ENCODE results near the gene PITPNM3.
A peak's percentile ranks its signal among the peaks of the same experiment; 100 is the strongest.

PITPNM3 gene

DNA sequence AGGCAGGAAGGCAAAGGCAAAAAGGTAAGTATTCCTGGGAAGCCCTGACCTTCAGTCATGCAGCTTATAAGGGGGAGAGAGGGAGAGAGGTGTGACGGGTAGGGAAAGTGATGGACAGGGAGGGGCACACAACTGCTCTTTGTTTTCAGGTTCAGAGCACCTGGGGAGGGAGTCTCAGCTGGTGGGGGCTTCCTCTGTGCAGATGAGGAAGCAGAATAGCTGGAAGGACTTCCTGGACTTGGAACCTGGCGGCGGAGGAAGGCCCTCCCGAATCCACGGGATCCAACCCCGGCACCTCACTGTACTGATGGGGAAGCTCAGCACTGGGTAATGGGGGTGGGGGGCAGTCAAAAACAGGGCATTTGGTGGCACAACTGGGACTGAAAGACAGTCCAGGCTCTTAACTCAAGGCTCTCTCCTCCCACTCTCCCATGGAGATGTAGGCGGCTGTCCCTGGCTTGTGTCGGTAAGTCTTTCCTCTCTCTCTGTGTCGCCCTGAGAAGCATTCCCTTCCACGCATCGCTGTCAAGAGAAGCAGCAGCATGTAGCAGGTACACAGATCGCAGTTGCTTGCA lies 11.9 kb upstream of the PITPNM3 start:
- no peak overlapping the region for H3K4me3 Mint-ChIP-seq
- peaks cover 40% of the 10 kb centered on the region for H3K27me3 Mint-ChIP-seq
- H3K27ac Mint-ChIP-seq, result no peak overlapping the region
- no peak for ATAC-seq
- no peaks in the 10 kb centered on the region for H3K4me1 Mint-ChIP-seq
- H3K36me3 Mint-ChIP-seq, result peaks cover 16% of the 10 kb centered on the region
- no peaks in the 10 kb centered on the region for H3K9me3 Mint-ChIP-seq

DNA sequence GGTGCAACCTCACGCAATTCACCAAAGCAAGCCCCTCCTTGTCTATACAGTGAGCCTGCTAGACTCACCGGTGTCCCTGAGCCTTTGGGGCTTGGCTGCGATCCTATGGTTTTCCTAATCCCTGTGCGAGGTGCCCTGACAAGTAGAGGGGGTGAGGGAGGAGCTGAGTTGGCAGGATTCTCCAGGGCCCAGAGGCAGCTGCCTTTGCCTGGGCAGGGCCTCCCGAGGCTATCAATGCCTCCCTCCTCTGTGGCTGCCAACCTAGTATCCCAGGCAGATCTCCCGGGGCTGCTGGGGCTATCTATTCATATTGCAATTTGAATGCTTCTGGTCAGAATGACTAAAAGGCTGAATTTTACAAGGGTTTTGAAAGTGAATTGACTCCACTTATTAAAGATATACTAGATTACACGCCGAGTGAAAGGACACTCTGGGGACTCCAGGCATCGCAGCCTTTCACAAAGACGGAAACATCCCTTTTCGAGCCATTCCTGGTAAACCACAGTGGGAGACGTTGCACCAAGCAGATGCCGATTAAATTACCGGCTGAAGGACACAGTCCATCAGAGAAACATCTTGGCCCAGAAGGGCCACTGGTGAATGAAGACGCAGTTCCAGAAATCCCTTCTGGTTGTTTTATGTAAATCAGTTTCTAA lies 11.3 kb upstream of the PITPNM3 start:
- ATAC-seq, result no peak
- H3K27me3 Mint-ChIP-seq, result peaks cover 46% of the 10 kb centered on the region
- peaks cover 13% of the 10 kb centered on the region for H3K36me3 Mint-ChIP-seq
- H3K4me1 Mint-ChIP-seq, result no peaks in the 10 kb centered on the region
- H3K27ac Mint-ChIP-seq, result no peak overlapping the region
- H3K4me3 Mint-ChIP-seq, result no peak overlapping the region
- no peaks in the 10 kb centered on the region for H3K9me3 Mint-ChIP-seq

DNA sequence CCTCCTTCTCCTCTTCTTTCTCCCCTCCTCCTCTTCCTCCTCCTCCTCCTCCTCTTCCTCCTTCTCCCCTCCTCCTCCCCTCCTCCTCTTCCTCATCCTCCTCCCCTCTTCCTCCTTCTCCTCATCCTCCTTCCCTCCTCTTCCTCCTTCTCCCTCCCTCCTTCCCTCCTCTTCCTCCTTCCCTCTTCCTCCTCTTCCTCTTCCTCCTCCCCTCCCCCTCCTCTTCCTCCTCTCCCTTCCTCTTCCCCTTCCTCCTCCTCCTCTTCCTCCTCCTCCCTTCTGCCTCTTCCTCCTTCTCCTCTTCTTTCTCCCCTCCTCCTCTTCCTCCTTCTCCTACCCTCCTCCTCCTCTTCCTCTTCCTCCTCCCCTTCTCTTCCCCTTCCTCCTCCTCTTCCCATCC lies 5.1 kb upstream of the PITPNM3 start:
- no peak overlapping the region for H3K27ac Mint-ChIP-seq
- peaks cover 90% of the 10 kb centered on the region for H3K27me3 Mint-ChIP-seq
- peaks cover 7% of the 10 kb centered on the region for H3K4me1 Mint-ChIP-seq
- H3K36me3 Mint-ChIP-seq, result peaks cover 11% of the 10 kb centered on the region
- H3K9me3 Mint-ChIP-seq, result peaks cover 4% of the 10 kb centered on the region
- no peak for ATAC-seq
- H3K4me3 Mint-ChIP-seq, result no peak overlapping the region

DNA sequence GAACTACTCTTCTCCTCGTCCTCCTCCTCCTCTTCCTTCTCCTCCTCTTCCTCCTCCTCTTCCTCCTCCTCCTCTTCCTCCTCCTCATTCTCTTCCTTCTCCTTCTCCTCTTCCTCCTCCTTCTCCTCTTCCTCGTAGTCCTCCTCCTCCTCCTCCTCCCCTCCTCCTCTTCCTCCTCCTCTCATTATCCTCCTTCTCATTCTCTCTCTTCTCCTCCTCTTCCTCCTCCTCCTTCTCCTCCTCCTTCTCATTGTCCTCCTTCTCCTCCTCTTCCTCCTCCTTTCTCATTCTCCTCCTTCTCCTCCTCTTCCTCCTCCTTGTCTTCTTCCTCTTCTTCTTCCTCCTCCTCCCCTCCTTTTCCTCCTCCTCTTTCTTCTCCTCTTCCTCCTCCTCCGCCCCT lies 4.1 kb upstream of the PITPNM3 start:
- Mint-ChIP-seq H3K36me3 (peaks cover 11% of the 10 kb centered on the region), H3K4me3 (no peak overlapping the region), H3K27ac (no peak overlapping the region), H3K27me3 (peaks cover 86% of the 10 kb centered on the region), H3K9me3 (peaks cover 4% of the 10 kb centered on the region), H3K4me1 (peaks cover 9% of the 10 kb centered on the region)
- no peak for ATAC-seq

DNA sequence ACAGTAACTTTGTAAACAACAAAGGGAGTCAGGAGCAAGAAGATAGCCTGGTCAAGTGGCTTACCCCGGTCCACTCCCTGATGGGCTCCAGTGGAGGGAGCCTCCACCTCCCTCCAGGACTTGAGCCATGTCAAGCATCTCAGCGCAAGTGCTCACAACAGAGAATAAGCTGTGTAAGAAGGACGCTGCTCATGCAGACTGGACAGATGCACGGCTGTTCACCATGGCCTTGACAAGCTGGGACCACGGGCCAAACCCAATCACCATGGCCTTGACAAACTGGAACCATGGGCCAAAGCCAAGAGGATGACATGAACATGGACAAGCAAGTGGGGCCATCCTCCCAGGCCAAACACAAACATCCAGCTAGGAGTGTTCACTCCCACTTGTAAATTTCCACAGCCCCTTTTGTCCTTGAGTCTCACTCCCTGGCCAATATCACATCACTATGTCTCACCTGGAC lies 3.4 kb upstream of the PITPNM3 start:
- Mint-ChIP-seq H3K4me3 (no peak overlapping the region), H3K4me1 (peaks cover 16% of the 10 kb centered on the region), H3K36me3 (peaks cover 10% of the 10 kb centered on the region), H3K27me3 (peaks cover 89% of the 10 kb centered on the region), H3K9me3 (peaks cover 4% of the 10 kb centered on the region), H3K27ac (no peak overlapping the region)
- no peak for ATAC-seq

DNA sequence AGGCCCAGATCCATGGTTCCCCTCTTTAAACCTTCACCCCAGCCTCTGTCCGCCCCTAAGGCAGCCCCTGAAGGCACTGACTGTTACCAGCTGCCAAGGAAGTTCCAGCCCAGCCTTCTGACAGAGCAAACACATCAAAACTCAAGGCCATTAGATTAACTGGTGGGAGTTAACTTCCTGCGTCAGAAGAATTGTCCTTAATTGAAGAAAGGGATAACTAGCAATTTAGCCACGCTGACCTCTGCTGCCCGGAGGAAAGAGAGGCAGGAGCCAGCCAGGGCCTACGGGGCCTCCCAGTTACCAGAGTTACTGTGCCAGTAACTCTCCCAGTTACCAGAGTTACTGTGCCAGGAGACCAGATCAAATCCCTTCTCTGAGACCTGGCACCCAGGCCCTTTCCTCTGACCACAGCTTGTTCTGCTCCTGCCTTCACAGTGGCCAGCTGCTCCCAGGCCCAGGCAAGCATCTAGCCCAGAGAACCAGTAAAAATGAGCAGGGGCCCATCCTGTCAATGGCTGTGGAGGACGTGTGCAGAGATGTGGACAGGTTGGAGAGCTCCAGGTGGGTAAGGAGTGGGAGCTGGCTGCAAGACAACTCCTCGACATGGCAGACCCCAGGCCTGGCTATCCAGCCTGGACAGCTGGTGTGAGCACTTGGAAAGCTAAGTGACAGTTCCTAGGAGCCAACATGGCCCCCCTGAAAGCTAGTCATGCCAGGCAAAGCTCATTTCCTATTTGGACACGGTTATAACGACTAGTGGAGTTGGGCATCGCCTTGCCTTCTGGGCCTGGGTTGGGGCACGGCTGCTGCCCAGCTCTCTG lies 2.8 kb upstream of the PITPNM3 start:
- Mint-ChIP-seq H3K27me3 (peaks cover 89% of the 10 kb centered on the region), H3K36me3 (peaks cover 3% of the 10 kb centered on the region), H3K4me3 (no peak overlapping the region), H3K4me1 (peaks cover 18% of the 10 kb centered on the region), H3K9me3 (peaks cover 4% of the 10 kb centered on the region), H3K27ac (no peak overlapping the region)
- no peak for ATAC-seq

DNA sequence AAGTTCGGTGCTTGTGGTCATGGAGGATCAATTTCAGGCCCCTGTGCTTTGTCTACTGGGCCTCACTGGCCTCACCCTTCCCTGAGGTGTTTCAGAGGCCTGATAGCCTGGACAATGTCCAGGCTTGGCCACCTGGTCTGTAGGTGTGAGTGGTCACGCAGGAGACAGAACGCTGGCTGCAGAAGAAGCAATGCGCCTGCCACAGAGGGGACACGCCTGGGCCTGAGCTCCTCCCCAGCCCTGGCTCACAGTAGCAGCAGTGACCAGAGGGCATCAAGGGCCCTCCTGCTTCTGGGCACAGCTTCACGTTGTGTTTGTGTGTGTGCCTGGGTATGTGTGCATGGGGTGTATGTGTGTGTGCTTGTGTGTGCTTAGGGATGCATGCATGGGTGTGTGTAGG lies 1.9 kb upstream of the PITPNM3 start:
- Mint-ChIP-seq H3K4me1 (peaks cover 18% of the 10 kb centered on the region), H3K27me3 (peaks cover 89% of the 10 kb centered on the region), H3K4me3 (no peak overlapping the region), H3K36me3 (no peaks in the 10 kb centered on the region), H3K9me3 (peaks cover 4% of the 10 kb centered on the region), H3K27ac (no peak overlapping the region)
- ATAC-seq, result peak; percentile 17

DNA sequence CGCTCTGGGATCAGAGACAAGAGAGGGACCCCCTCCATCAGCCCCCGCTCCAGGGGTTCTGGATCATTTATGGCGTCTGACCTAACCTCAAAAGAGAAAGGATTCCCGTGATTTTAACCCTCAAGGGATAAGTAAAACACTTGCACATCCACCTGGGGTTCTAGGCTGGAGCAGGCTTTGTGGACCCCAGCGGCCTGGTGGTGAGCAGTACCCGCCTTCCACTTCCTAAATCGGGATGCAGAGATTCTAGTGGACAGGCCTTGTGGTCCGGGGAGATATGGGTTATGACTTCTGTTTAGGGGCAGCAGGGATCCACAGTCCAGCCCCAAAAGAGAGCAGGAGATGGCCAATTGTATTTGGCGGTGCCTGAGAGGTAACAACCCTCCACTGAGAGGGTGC lies 684 bp upstream of the PITPNM3 start:
- Mint-ChIP-seq H3K9me3 (peaks cover 4% of the 10 kb centered on the region), H3K27me3 (peaks cover 80% of the 10 kb centered on the region), H3K36me3 (no peaks in the 10 kb centered on the region), H3K4me1 (peaks cover 18% of the 10 kb centered on the region), H3K4me3 (peak overlapping the region; percentile 52), H3K27ac (no peak overlapping the region)
- no peak for ATAC-seq

DNA sequence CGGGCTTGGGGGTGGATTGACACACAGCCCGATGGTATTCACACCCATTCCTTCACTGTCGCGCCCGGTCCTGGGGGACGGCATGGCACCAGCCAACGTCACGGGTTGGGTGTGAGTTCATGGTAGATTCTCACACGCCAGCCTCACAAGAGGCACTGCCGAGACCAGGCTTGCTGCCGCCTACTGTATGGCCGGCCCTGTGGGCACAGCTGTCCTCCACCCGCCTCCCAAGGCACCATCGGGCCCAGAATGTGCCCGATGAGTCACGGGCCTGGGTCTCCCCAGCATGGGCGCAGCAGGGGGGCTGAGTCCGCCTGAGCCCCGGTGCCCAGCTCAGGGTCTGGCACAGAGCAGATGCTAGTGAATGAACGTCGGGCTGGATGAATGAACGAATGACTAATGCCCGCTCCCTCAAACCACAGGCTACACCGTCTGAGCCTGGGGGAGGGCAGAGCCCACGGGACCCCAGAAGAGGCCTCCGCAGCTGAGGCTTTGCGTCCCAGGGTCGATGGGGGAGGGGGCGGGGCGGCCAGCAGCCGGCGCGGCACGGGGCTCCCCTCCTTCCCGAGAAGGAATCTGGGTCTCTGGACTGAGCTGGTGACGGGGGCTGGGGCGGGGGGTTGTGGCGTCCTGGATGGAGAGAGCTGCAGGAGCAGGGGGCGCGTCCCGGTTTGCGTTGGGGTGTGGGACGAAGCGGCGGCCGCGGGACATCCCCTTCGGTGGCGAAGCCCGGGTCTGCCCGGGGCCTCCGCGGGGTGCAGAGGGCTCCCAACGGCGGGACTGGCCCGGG lies 829 bp downstream of the PITPNM3 start:
- H3K27me3 Mint-ChIP-seq, result peaks cover 68% of the 10 kb centered on the region

DNA sequence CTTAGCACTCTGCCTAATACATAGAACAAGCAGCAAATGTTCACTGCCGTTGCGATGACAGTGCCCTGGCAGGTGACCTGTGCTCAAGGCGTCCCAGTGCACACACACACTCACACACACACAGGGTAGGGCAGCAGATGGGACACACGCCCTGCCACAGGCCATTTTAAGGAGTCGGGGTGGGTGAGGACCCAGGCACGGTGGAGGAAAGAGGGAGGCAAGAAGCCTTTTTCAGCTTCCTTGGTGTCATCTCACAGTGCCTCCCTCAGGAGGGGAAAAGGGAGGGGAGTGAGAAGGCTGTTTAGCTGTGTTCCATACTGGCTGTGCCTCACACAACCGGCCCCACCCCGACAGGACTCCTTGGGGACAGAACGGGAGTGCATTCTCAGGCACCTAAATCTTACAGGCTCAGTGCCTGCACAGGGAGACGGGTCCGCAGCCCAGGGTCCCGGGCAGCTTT lies 1.5 kb downstream of the PITPNM3 start:
- no peak overlapping the region for H3K27ac Mint-ChIP-seq
- H3K4me1 Mint-ChIP-seq, result peaks cover 18% of the 10 kb centered on the region
- peak overlapping the region; percentile 71 for H3K4me3 Mint-ChIP-seq
- H3K27me3 Mint-ChIP-seq, result peaks cover 62% of the 10 kb centered on the region
- no peak for ATAC-seq
- no peaks in the 10 kb centered on the region for H3K36me3 Mint-ChIP-seq
- H3K9me3 Mint-ChIP-seq, result no peaks in the 10 kb centered on the region

More for the DNA sequence above, 829 bp downstream of the PITPNM3 start:
- ATAC-seq, result peak; percentile 38
- H3K27ac Mint-ChIP-seq, result no peak overlapping the region
- no peaks in the 10 kb centered on the region for H3K36me3 Mint-ChIP-seq
- peaks cover under 1% of the 10 kb centered on the region for H3K9me3 Mint-ChIP-seq
- peak overlapping the region; percentile 71 for H3K4me3 Mint-ChIP-seq
- peaks cover 18% of the 10 kb centered on the region for H3K4me1 Mint-ChIP-seq

DNA sequence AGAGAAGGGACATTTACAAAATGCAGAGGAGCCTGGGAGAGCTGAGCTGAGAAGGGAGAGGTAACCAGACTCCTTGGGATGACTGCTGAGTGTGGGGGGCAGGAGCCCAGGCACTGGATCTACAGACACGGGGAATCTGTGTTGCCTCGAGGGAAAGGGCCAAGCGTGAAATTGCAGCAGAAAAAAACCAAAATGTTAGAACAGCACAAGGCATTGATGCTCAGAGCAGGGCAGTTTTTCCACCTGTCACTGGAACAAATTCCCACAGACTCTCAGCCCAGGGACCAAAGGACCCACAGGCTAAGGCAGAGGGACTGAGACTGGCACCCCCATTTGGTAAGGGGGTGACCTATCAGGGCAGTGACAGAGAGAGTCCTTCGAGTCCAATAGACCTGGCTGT lies 2.0 kb downstream of the PITPNM3 start:
- Mint-ChIP-seq H3K4me1 (peaks cover 18% of the 10 kb centered on the region), H3K4me3 (no peak overlapping the region), H3K9me3 (no peaks in the 10 kb centered on the region), H3K27ac (no peak overlapping the region), H3K36me3 (no peaks in the 10 kb centered on the region), H3K27me3 (peaks cover 56% of the 10 kb centered on the region)
- ATAC-seq, result no peak

DNA sequence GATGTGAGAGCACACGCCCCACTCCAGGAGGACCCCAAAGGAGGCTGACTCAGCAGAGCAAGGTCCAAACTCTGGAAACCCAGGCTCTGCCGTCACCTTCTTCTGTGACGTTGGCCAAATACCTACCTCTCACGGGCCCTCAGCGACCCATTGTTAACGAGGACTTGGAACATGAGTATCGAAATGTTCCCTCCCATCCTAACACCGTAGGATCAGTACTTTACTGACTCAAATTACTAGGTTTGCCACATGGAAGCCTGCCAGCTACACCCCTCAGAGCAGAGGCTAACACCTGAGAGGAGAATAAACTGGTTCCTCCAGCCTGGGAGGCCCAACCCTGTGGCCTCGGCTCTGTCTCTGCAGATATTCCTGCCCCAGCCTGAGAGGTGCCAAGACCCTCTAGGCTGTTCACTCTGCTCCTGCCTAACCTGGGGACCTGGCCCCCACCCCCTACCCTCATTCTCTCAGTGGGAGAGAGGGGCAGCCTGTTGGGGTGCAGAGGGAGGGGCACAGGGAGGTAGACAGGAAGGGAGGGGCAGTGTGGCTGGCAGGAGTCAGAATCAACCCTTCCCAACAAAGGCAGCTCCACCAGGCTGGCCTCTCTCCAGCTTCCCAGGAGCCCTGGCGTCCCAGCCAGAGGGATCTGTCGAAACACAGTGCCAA lies 4.4 kb downstream of the PITPNM3 start:
- no peak for ATAC-seq
- no peak overlapping the region for H3K4me3 Mint-ChIP-seq
- H3K27me3 Mint-ChIP-seq, result peaks cover 33% of the 10 kb centered on the region
- H3K4me1 Mint-ChIP-seq, result peaks cover 27% of the 10 kb centered on the region
- no peaks in the 10 kb centered on the region for H3K36me3 Mint-ChIP-seq
- no peak overlapping the region for H3K27ac Mint-ChIP-seq
- no peaks in the 10 kb centered on the region for H3K9me3 Mint-ChIP-seq

DNA sequence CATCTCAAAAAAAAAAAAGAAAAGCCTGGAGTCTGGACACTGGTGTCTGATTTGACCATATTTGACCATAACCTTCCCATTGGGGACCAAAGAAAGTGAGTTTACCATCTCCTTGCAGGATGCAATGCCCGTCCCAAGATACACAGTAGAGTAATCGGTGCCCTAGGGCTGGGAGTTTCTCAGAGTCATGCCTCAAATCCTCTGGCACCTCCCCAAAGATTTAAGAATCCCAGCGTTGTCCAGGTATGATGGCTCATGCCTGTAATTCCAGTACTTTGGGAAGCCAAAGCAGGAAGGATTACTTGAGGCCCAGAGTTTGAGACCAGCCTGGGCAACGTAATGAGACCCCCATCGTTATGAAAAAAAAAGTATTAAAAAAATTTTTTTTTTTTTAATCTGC lies 5.0 kb downstream of the PITPNM3 start:
- Mint-ChIP-seq H3K4me3 (no peak overlapping the region), H3K9me3 (no peaks in the 10 kb centered on the region), H3K36me3 (no peaks in the 10 kb centered on the region), H3K4me1 (peaks cover 21% of the 10 kb centered on the region), H3K27me3 (peaks cover 26% of the 10 kb centered on the region), H3K27ac (no peak overlapping the region)
- no peak for ATAC-seq

DNA sequence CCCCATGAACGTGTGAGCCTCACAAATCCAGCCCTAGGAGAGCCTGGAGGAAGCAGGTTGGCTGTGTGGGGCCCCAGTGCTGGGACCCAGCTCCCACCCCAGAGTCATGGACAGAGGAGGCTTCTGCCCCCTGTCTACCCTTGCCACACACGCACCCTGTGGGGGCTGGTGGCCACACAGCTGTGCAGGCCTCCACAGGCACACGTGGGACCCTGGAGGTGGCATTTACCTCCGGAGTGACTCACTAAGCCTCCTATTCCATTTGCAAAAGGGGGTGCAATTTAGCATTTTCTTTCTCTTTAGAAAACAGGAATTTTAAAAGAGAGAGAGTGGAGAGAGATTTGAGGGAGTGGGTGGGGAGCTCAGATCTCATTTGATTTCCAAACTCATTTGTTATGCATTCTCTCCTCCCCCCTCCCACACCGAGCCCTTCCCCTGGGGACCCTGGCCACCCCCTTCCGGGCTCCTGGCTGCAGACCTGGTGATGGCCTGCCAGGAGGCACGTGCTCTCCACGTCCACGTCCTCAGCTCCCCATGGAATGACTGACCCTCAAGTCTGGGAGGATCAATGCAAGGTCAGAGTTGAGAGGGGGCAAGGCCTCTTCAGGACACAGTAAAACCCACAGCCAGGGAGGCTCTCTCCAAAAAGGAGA lies 6.8 kb downstream of the PITPNM3 start:
- Mint-ChIP-seq H3K27ac (no peak overlapping the region), H3K27me3 (peaks cover 13% of the 10 kb centered on the region)
- ATAC-seq, result peak; percentile 20

More for the DNA sequence above, 6.8 kb downstream of the PITPNM3 start:
- Mint-ChIP-seq H3K4me1 (peaks cover 11% of the 10 kb centered on the region), H3K4me3 (no peak overlapping the region), H3K9me3 (no peaks in the 10 kb centered on the region), H3K36me3 (no peaks in the 10 kb centered on the region)
